Omental fat pad (tissue), 4 donors: ENCODE data around the gene DOCK2. TPM values are rescaled to one million over a fixed set of nuclear protein-coding genes. Genes with fewer than 3 reads are reported as not detected.

Source experiments
- ATAC-seq: fragments of 150-250 bp; one replicate; pipeline ENCODE4 v1.9.1; 2016; ENCODE audit warnings: mild to moderate bottlenecking, moderate library complexity; ENCODE audit not compliant: low FRiP score
- DNase-seq: peaks from one replicate; pipeline ENCODE4 v3.0.0-alpha.2; 2019; ENCODE audit warnings: low spot score
- CTCF ChIP-seq, 3 donors: fragments of 450-650 bp; IDR thresholded peaks; one replicate each; pipeline ENCODE4 v1.5.1; 2016 to 2017; ENCODE audit warnings: antibody characterized with exemption in 3 of 3, mild to moderate bottlenecking in 3 of 3, moderate library complexity in 2 of 3
- total RNA-seq, 4 donors: library from RNA; depleted of rRNA; stranded (reverse); fragments of >200 nt; gene quantifications; one replicate each; pipeline ENCODE4 v1.1.0, GENCODE V29; 2016

DOCK2 gene
- total RNA-seq, 4 donors from 2014 or later: 28.4 to 55.6 (median 41.3) TPM

- DNase-seq: no peak
- no peak for TF ChIP-seq CTCF (IDR thresholded peaks at IDR 0.05)
- no peak for ATAC-seq
Observed at GRCh38 chr5:169848792-169849191, 211.7 kb downstream of the DOCK2 start.

GRCh38 chr5:169850409-169850808 is 213.3 kb downstream of the DOCK2 start:
- no peak for TF ChIP-seq CTCF (IDR thresholded peaks at IDR 0.05)
- ATAC-seq (no peak), DNase-seq (no peak)

GRCh38 chr5:169851321-169851850 is 214.3 kb downstream of the DOCK2 start:
- ATAC-seq (no peak), DNase-seq (no peak)
- no peak for TF ChIP-seq CTCF (IDR thresholded peaks at IDR 0.05)

- no peak for TF ChIP-seq CTCF (IDR thresholded peaks at IDR 0.05)
- ATAC-seq: peak; percentile 63
- DNase-seq: no peak
Observed at GRCh38 chr5:169856571-169856970, 219.5 kb downstream of the DOCK2 start.

GRCh38 chr5:169860585-169860984 is 223.5 kb downstream of the DOCK2 start:
- ATAC-seq (no peak), DNase-seq (no peak)
- no peak for TF ChIP-seq CTCF (IDR thresholded peaks at IDR 0.05)

GRCh38 chr5:169861433-169861832 is 224.4 kb downstream of the DOCK2 start:
- no peak for TF ChIP-seq CTCF (IDR thresholded peaks at IDR 0.05)
- ATAC-seq (no peak), DNase-seq (no peak)

- no peak for DNase-seq
Observed at GRCh38 chr5:169861934-169862333, 224.9 kb downstream of the DOCK2 start.

More at GRCh38 chr5:169861934-169862333, 224.9 kb downstream of the DOCK2 start:
- ATAC-seq: no peak
- TF ChIP-seq CTCF (IDR thresholded peaks at IDR 0.05): no peak
